ENCODE data around the gene TDRD10.
A peak's percentile ranks its signal among the peaks of the same experiment; 100 is the strongest.

TDRD10 gene

GRCh38 chr1:154557939-154558719, 56.1 kb downstream of the TDRD10 start, which contains the start of gene UBE2Q1:
TSS of gene UBE2Q1 (minus strand) at chr1:154558662. CDS start at chr1:154558553, 109 bp downstream.
- ATAC-seq (ENCODE audit: insufficient read depth, low read depth) (no peak), DNase-seq (peak; percentile 37)
- no peaks in the 10 kb centered on the region for H3K27me3 ChIP-seq (ENCODE audit: insufficient read depth, low read length, poor library complexity)
- H3K9ac ChIP-seq (ENCODE audit: low read depth, low read length) = peak within 1 kb of the TSS; percentile 77
- H3K79me2 ChIP-seq (ENCODE audit: insufficient read depth, low read length) = peaks cover 35% of the 10 kb centered on the region
- H3K4me2 ChIP-seq (ENCODE audit: insufficient read depth, low read length) = peak within 1 kb of the TSS; percentile 94
- TF ChIP-seq, protein P1, sequence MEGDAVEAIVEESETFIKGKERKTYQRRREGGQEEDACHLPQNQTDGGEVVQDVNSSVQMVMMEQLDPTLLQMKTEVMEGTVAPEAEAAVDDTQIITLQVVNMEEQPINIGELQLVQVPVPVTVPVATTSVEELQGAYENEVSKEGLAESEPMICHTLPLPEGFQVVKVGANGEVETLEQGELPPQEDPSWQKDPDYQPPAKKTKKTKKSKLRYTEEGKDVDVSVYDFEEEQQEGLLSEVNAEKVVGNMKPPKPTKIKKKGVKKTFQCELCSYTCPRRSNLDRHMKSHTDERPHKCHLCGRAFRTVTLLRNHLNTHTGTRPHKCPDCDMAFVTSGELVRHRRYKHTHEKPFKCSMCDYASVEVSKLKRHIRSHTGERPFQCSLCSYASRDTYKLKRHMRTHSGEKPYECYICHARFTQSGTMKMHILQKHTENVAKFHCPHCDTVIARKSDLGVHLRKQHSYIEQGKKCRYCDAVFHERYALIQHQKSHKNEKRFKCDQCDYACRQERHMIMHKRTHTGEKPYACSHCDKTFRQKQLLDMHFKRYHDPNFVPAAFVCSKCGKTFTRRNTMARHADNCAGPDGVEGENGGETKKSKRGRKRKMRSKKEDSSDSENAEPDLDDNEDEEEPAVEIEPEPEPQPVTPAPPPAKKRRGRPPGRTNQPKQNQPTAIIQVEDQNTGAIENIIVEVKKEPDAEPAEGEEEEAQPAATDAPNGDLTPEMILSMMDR (IDR thresholded peaks at IDR 0.05; ENCODE audit: borderline replicate concordance, extremely low read depth, low read length, poor library complexity, severe bottlenecking) = peak; percentile 9
- no peak for TF ChIP-seq EZH2 (IDR thresholded peaks at IDR 0.05; ENCODE audit: borderline replicate concordance, low read depth, low read length, severe bottlenecking)
- H4K20me1 ChIP-seq (ENCODE audit: insufficient read depth, low read length) = peaks cover 19% of the 10 kb centered on the region; the same call in 1 of the 2 replicates
- peak within 1 kb of the TSS; percentile 89 for H3K27ac ChIP-seq (ENCODE audit: low read length)
- H2AFZ ChIP-seq (ENCODE audit: low read depth, low read length) = peak within 1 kb of the TSS; percentile 89
- H3K4me1 ChIP-seq (ENCODE audit: insufficient read depth, low read length) = peaks cover 37% of the 10 kb centered on the region
- peak within 1 kb of the TSS; percentile 77 to 80 for H3K4me3 ChIP-seq (ENCODE audit: low read depth in 1 of 2, low read length in 2 of 2)
- H3K36me3 ChIP-seq (ENCODE audit: insufficient read depth, low read length) = peaks cover 35% of the 10 kb centered on the region
- no peaks in the 10 kb centered on the region for H3K9me3 ChIP-seq (ENCODE audit: insufficient read depth, low read length, severe bottlenecking)

GRCh38 chr1:154558720-154559465, 56.9 kb downstream of the TDRD10 start:
- Histone ChIP-seq H2AFZ (ENCODE audit: low read depth, low read length) (peak overlapping the region; percentile 89), H3K4me3 (ENCODE audit: low read depth in 1 of 2, low read length in 2 of 2) (peak overlapping the region; percentile 40 to 78), H3K27me3 (ENCODE audit: insufficient read depth, low read length, poor library complexity) (no peaks in the 10 kb centered on the region), H3K9me3 (ENCODE audit: insufficient read depth, low read length, severe bottlenecking) (no peaks in the 10 kb centered on the region), H4K20me1 (ENCODE audit: insufficient read depth, low read length) (peaks cover 19% of the 10 kb centered on the region; the same call in 1 of the 2 replicates), H3K9ac (ENCODE audit: low read depth, low read length) (peak overlapping the region; percentile 77), H3K27ac (ENCODE audit: low read length) (peak overlapping the region; percentile 89), H3K36me3 (ENCODE audit: insufficient read depth, low read length) (peaks cover 28% of the 10 kb centered on the region), H3K4me2 (ENCODE audit: insufficient read depth, low read length) (peak overlapping the region; percentile 90), H3K79me2 (ENCODE audit: insufficient read depth, low read length) (peaks cover 35% of the 10 kb centered on the region), H3K4me1 (ENCODE audit: insufficient read depth, low read length) (peaks cover 37% of the 10 kb centered on the region)
- peak; percentile 94 for ATAC-seq (ENCODE audit: insufficient read depth, low read depth)
- DNase-seq = peak; percentile 99
- TF ChIP-seq, protein P1 (IDR thresholded peaks at IDR 0.05; ENCODE audit: borderline replicate concordance, extremely low read depth, low read length, poor library complexity, severe bottlenecking) = no peak
- no peak for TF ChIP-seq EZH2 (IDR thresholded peaks at IDR 0.05; ENCODE audit: borderline replicate concordance, low read depth, low read length, severe bottlenecking)

DNA sequence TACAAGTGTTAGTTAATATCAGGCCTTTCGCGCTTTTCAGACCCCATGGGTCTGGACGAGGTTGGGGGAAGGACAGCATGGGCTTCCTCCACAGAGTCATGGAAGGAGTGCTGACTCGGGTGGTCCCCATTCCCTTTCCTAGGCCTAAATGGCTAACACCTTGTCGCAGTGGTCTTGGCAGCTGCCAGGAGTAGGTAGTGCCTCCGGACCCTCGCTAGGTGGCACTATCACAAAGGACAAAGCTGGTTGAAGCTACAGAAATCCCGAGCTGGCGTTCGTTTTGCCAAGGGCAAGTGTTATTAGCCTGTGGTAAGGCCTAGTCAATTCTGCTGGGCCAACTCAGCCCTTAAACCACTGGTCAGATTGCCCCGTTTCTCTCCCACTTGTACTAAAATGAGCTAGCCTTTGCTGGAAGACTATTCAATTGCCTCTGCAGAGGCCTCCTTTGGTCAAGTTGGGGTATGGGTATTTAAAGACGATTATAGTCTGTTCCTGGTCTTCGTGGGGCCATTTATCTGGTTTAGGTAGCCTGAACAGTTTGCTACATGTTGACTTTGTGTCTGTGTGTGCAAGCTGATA, 57.5 kb downstream of the TDRD10 start:
- peak; percentile 66 for ATAC-seq (ENCODE audit: insufficient read depth, low read depth)
- H3K4me1 ChIP-seq (ENCODE audit: insufficient read depth, low read length) = peaks cover 37% of the 10 kb centered on the region

More for the DNA sequence above, 57.5 kb downstream of the TDRD10 start:
- peak overlapping the region; percentile 90 for H3K4me2 ChIP-seq (ENCODE audit: insufficient read depth, low read length)
- peak overlapping the region; percentile 89 for H2AFZ ChIP-seq (ENCODE audit: low read depth, low read length)
- peaks cover 21% of the 10 kb centered on the region for H3K36me3 ChIP-seq (ENCODE audit: insufficient read depth, low read length)
- peaks cover 19% of the 10 kb centered on the region; the same call in 1 of the 2 replicates for H4K20me1 ChIP-seq (ENCODE audit: insufficient read depth, low read length)
- TF ChIP-seq, protein P1 (IDR thresholded peaks at IDR 0.05; ENCODE audit: borderline replicate concordance, extremely low read depth, low read length, poor library complexity, severe bottlenecking) = peak; percentile 98
- no peak for TF ChIP-seq EZH2 (IDR thresholded peaks at IDR 0.05; ENCODE audit: borderline replicate concordance, low read depth, low read length, severe bottlenecking)
- no peaks in the 10 kb centered on the region for H3K27me3 ChIP-seq (ENCODE audit: insufficient read depth, low read length, poor library complexity)
- peaks cover 35% of the 10 kb centered on the region for H3K79me2 ChIP-seq (ENCODE audit: insufficient read depth, low read length)
- DNase-seq = peak; percentile 88
- H3K9me3 ChIP-seq (ENCODE audit: insufficient read depth, low read length, severe bottlenecking) = no peaks in the 10 kb centered on the region
- peak overlapping the region; percentile 89 for H3K27ac ChIP-seq (ENCODE audit: low read length)
- H3K9ac ChIP-seq (ENCODE audit: low read depth, low read length) = peak overlapping the region; percentile 77
- H3K4me3 ChIP-seq (ENCODE audit: low read depth in 1 of 2, low read length in 2 of 2) = peak overlapping the region; percentile 40 to 78
